NCI-H748 treated with DMSO at 0.1 percent for 48 hours (cell line): Measurements from ENCODE around the gene NTM.
A peak's percentile ranks its signal among the peaks of the same experiment; 100 is the strongest.

Experiments
- DNase-seq: peaks from one replicate; lab custom pipeline; 2025; lab: John Stamatoyannopoulos, UW

Gene NTM

DNA sequence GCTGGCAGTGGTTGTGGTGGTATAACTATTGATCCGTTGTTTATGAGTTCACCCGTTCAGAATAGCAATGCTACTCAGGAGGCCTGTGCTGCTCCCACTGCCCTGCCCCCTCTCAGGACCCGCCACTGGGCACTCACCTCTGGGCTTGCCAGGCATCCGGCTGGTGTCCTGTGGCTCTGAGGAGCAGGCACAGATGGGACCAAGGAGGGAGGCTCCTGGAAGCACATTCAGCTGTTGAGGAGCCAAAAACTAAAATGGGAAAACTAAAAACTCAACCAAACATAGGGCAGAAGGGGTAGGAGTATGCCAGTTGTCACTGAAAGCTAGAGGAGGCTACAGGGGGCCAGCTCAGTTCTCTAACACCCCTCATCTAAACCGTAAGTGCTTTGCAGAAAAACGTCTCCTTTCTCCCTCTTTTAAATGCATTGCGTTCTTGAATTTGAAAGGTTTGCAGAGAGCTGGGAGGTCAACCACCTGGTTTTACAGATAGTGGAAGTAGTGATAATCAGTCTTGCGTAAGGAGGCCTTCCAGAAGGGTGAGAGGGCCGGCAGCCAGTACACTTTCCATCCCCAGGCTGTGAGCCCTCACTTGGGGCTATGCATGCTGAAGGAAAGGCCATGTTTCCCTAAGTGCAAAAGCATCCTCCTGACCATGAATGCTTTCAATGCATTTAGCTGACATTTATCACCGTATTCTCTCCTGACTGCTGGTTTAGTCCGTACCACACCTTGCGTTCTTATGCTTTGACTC lies 547.4 kb downstream of the NTM start:
- DNase-seq, result no peak

DNA sequence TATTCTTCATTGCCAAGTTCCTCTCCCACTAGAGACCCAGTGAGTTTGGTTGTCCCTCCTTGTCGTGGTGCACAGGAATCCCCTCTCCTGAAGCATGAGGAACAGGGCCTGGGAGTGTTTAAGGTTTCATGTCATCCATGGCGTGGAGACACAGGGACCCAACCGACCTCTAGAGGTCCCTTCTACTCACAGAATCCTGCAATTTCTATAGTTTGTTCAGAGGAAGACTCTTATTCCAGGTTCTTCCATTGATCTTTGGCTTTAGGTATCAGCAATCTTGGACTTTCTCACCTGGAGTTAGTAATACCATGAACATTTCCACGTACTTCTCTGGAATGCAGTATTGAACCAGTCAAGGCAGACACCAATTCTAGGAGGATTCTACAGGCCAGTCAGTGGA lies 548.2 kb downstream of the NTM start:
- no peak for DNase-seq

DNA sequence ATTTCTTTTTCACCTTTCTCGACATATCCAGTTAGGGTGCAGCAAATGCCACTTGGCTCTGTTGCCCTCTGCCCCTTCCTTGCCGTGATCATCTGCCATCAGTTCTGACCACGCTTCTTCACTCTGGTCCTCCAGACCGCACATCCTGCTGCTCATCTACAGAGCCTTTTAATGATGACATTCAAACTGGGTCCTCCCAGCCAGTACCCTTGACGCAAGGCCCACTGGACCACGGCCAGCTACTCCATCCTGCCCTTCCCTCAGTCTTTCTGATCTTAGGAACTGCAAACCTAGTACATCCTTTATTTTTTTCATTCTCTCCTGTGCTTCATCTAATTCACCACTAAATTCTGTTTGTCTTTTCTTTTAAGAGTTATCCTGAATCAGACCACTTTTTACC lies 551.8 kb downstream of the NTM start:
- DNase-seq, result no peak

DNA sequence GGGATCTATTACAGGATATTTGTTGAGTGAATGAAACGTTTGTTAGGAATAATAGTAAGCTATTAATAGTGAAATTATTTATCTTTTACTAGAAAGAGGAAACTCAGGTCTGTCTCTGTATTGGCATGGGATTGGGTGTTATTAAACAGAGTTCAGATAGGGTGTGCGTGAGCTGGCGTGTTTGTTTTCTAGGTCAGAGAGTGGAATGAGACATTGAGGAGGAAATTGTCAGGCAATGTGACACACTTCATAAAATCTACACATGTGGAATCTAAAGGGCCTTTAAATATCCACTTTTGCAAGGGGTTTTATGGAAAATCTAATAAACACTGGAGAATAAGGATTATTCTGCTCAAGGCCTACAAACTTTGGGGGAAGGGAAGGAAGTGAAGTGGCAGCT lies 552.9 kb downstream of the NTM start:
- DNase-seq, result no peak

DNA sequence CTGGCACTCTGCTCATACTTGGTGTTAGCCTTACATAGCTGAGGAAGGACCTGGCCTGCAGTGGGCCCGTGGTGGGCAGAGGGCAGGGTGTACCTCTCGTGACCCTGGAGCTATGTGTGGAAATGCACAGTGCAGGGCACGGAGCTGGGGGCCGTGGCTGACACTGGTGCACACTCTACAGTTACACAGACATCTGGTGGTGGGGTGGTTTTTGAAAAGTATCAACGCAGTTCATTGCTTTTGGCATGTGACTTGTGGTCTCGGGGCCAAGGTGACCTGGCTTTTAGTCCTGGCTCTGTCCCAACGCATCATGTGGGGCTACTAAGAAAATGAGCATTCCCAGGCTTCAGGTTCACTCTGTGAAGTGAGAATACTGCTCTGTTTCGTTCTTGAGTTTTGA lies 553.6 kb downstream of the NTM start:
- no peak for DNase-seq

DNA sequence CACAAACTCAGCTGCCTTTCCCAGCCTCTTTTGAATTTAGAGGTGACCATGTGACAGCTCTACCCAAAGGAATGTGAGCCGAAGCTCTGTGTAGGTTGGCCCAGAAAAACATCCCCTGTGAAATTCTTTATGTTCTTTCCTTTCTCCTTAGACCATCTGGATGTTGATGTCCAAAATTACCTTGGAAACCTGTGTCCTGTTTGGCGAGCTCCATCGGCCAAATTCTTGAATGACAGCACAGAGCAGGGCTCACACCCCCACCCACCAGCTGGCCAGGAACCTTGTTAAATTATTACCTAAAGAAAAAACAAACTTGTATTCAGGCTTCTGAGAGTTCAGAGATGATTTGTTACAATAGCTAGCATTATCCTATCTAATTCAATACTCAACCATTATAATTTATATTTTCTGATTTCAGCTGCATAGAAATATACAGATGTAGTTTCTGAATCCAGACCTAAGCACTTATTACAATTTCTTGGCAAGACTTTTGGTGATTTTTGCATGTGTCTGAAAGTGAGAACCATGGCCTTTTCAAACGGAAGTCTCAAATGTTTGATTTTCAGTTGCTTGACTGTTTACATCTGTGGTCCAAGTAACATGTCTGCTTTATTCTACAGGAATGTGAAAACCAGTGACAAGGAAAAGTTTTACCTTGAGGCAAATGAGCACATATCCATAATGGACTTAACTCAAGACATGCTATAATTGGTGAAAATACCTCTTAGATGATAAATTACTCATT lies 554.2 kb downstream of the NTM start:
- DNase-seq, result no peak

DNA sequence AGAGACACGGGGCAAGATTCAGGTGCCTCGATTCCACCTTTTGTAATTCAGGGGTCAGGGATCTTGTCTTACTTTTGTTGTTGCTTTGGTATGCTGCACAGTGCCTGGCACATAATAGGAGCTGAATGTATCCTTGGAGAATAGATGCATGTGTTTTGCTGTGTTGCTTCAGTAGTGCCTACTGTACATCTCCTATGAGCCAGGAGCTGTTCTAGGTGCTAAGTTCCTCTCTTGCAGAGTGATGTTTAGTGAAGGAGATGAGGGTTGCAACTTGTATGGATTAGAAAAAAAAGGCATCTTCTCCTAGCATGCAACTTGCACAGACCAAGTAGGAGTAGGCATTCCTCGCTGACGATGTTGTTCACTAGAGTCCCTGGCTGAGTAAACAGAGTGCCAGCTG lies 555.4 kb downstream of the NTM start:
- DNase-seq, result no peak

DNA sequence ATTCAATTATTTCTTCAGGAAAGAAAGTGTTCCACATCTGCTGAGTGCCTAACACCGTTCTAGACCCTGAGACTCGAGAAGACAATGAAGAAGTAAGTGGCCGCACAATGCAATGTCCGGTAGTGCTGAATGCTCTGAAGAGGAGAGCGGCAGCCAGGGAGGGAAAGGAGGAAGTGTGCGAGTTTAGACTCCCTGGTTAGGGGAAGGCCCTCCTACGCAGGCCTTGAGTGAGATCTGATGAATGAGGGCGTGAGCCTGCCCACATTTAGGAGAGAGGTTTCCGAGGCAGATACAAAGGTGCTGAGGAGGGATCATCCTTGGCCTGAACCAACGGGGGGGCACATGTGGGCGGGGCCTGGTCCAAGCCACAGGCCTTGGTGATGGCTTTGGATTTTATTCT lies 558.6 kb downstream of the NTM start:
- DNase-seq, result no peak

DNA sequence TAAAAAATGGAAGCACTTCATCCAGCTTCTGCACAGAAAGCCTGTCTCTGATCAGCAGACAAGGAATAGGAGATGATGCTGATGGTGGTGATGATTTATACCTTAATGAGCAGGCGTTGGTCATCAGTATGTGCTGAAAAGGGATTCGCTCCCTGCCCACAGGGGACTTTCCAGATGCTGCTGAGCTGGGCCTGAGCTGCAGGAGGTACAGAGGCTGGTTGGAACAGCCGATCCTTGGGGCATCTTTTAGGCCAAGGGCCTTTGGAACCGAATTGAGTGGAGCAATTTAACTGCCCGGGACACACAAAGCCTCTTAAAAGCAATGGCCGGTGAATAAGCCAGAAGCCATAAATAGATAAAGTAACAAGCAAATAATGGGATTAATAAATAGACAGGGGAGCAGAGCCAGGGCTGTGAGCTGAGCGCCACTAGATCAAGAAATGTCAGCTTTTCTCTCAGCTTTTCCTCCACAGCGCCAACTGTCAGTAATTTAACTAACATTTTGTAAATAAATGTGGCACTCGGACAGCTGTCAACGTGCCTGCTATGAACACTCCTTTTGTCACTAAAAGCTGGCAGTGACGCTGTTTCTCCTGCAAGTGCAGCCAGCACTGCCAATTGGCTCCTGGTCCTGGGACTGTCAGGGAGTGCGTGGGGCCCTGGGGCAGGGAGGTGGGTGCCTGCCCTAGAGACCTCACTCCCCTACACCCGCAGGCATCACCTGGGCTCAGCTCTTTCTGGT lies 562.3 kb downstream of the NTM start:
- DNase-seq, result peak; percentile 9

DNA sequence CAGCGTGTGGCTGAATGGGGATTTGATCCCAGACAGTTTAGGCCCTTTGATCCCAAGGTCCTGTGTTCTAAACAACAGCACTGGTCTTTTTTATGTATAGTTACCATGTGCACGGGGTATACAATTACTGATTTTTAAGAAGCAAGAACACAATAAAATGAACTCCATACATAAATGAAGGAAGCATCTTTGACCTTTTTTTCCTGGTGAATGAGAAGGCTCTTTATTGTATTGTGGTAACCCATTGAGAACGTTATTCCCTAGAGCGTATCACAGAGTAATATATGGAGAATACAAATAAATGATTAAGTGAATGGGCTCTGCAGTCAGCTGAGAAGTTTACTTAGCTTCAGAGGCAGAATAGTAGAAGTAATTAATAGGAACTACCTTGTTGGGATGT lies 563.6 kb downstream of the NTM start:
- no peak for DNase-seq

DNA sequence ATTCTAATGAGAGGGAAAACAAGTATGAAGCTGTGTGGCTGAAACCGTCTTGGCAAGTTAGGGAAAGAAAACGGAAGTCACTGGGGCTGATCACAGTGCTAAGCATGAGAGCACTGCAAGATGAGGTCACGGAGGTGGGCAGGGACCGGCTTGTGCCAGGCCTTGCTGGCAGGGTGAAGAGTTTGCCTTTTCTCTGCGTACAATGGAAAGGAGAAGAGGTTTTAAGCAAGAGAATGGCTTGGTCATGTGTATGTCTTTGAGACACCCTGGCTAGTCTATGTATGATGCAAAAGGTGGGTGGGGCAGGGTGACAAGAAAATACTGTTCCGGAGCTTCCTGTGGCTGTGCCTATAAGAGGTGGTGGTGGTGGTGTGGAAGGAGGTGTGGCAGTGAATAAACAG lies 567.9 kb downstream of the NTM start:
- DNase-seq, result no peak

DNA sequence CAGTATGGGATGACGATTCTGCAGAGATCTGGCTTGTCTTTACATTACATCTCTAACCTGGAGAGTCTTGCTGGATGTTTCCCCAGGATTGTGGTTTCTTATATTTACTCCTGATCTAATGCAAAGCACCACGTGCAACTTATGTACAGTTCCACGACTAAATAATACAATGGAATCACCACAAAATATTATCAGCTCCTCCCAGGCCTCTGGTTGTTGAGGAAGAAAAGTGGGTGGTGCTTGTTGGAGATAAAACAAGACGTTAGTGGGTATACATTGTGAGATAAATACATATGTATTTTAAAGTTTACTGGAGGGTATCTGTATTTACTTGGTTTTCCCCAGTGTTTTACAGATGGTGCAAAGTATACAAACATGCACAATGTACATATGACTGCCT lies 569.7 kb downstream of the NTM start:
- no peak for DNase-seq

DNA sequence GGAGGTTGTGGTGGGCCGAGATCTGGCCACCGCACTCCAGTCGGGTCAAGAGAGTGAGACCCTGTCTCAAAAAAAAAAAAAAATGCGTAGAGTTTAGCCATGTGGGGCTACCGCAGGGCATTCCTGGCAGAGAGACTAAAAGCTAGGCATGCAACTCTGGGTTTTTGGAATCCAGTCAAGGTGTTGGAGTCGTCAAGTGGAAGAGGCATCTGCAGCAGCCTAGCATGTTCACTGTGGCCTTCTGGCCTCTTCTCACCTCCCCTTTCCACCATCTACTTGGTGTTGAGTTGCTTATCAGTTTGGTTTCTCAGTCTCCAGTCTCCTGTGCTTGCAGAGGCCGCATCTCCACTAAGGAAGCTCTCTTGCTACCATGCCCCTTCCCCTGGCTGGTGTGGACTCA lies 572.5 kb downstream of the NTM start:
- DNase-seq, result no peak

DNA sequence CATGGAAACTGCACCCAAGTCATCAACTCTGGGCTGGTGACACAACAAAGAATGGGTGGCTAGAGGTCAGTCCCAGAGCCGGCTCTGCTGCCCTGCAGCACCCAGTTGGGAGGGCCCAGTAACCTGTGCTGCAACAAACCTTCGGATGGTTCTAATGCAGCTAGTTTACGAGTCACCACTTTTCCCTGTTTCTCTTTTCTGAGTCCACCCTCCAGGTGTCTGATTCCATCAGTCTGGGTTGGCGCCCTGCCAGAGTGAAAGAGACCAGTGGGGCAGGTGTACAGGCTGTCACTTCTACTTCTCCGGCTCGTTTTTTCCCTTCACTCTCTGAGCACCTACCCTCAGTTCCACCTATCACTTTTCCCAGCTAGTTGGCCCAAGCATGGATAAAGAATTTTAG lies 572.9 kb downstream of the NTM start:
- DNase-seq, result peak; percentile 20

DNA sequence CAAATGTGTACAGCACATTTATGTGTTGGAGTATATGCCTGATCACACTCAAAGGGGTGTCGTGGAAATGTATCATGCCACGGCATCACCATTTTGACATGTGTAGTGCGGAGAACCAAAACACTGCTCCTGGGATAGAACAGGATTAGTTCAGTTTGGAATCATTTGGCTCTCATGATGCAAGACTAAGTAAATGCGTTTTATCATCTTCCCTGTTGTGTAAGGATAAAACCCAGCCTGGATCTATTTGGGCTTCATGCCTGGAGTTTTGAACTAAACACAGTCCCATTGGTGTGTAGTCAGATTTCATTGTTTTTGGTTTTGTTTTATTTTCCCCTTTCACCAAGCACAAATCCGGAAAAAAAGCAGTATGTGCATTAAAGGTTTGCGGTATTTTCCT lies 574.3 kb downstream of the NTM start:
- DNase-seq, result no peak

DNA sequence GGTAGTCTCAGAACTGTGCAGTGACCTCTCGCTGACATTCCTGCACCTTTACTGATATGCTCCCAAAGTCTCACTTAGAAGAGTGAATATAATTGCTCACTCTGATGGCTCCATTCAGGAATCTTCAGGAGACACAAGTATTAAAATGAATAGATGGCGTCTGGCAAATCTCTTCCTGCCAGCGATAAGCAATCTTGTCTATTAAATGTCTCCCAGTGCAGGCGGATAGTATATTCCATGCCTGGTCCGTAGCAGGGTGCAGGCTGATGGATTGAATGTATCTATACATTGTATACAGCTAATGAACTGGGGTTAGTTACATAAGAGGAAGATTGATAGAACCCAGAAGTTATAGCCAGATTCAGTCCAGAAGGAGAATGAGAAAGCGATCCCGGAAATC lies 575.3 kb downstream of the NTM start:
- DNase-seq, result no peak

DNA sequence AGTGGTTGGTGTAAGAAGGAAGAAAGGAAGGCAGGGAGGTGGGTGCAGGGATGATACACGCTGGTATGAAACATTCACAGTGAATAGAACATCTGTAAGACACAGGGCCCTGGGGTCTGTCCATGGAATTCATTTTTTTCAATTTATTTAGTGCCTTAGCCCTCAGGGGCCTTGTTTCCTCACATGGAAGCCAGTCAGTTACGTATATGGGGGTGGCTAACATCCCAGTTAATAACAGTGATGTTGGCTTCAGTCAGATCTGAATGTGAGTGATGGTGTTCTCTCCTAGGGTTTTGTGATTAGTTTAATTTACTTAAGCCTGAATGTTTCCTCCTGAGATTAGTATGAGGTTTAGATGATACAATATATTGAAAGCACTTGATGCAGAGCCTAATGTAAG lies 577.1 kb downstream of the NTM start:
- DNase-seq, result no peak

DNA sequence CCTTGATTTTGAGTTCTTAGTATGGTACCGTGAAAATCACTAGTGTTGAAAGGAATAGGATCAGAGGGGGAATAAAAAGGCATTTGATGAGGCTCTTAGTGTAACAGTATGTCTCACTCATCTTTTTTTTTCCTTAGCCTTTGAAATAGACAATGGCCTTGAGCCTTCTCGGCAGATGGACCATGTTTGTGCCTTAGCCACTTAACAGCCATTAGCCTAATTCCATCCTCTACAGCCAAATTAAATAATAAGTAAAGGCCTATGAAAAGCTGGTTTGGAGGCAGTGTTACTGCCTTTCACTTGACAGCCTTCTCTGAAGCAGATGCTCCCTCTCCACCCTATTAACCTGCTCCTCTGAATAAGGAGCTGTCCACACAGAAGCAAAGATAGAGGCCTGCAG lies 580.7 kb downstream of the NTM start:
- DNase-seq, result no peak

DNA sequence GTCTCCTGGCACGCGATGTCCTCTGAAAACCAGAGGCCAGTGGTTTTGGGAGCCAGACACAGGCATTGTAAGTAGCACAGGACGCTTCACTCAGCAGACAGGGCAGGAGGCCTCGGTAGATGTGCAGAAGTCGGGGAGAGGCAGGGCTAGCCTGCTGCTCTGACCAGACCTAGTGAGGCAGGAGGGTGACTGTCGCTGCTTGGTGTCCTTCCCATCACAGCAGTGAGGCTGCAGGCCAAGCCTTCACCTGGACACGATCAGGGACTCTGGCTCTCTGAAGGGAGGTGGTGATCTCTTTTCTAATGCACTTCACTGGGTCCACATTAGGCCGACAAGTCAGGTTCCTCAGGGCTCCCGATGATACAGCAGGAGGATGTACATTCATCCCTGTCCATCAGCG lies 583.7 kb downstream of the NTM start:
- DNase-seq, result no peak

DNA sequence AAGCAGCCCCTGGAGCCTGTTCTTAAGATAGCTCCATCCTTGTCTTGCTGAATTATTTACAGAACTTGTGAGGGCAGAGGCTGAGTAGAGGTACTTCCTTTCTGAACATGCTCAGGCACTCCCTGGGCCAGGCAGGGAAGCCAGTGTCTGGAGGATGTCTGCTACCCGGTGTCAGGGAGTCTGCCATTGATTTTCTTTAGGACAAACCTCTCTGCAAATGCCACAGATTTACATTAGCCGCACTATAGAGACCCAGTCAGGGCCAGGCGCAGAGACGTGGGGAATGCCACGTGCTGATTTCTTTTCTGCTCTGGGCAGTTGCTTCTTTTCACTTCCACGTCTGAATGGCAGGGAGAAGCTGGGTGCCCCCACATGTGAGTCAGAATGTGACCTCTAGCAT lies 585.5 kb downstream of the NTM start:
- DNase-seq, result no peak

DNA sequence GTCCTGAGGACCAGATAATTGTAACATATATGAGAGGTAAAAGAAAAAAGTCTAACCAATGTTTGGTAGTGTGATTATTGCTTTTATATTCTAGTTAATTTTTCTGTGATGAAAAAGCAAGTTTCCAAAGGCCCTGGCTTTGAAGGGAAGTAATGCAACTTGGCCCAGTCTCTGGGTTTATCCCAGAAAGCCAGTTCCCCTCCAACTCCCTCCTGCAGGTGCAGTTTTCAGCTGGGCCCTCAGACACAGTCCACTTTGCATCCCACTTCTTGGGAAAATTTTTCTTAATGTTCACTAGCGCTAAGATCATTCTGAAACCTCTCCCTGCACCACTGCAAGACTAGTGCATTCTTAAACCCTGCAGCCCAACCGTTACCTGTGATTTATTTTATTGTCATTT lies 586.8 kb downstream of the NTM start:
- no peak for DNase-seq

DNA sequence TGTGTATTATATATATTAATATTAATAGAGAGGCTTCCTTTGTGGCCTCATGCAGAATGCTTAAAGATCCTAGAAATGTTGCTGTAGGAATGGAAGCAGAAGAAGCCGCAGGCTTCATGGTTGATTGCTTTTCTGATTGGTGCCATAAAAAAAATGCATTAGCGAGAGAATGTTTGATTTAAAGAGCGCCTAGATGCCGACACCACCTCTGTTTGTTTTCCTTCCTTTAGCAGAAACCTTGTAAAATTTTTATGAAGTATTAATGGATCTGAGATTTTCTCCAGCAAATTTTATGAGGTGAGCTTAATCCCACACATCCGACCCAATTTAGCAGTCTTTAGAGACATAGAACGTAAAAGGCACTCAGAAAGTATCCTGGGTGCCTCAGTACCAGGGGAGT lies 587.5 kb downstream of the NTM start:
- DNase-seq, result no peak

DNA sequence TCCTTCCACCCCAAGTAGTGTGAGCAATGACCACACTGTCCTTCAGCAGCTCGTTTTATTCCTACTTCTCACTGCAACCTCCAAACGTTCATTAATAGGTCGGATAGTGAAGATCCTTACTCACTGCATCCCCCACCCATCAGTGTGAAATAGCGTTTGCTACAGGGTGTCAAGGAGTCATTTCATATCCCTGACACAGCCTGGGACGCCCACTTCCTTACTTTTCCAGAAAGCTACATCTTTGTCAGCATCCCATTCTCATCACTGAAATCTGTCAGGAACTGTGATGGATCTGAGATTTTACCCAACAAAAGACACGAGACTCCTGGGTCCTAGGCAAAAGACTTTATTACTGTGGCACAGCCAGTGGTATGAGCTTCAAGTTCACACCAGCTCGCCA lies 592.4 kb downstream of the NTM start:
- no peak for DNase-seq
